B cell (primary cell): Measurements from ENCODE around the gene PTPRG. TPM values are rescaled to one million over a fixed set of nuclear protein-coding genes. Genes with fewer than 3 reads are reported as not detected.

ENCODE experiments used
- ATAC-seq: fragments of 200-7000 bp; cut with Tn5 transposase; one replicate; pipeline ENCODE4 v1.10.0; 2021; ENCODE audit warnings: low read depth, mild to moderate bottlenecking, moderate number of reproducible peaks, moderate library complexity
- CTCF ChIA-PET: fragments of 350-600 bp; sonication (Branson Sonifier 250); formaldehyde crosslinking; loops from one replicate; lab custom pipeline; 2021; ENCODE audit warnings: antibody characterized with exemption, inconsistent platforms; lab: Charles Lee
- POLR2A ChIA-PET: fragments of 350-600 bp; sonication (Branson Sonifier 250); formaldehyde crosslinking; loops from one replicate; lab custom pipeline; 2021; ENCODE audit warnings: antibody characterized with exemption; lab: Charles Lee
- DNase-seq: peaks from one replicate; pipeline ENCODE4 v3.0.0; 2013
- H2AFZ ChIP-seq: 2 replicates; pipeline ENCODE4 v1.6.1; 2012; ENCODE audit warnings: mild to moderate bottlenecking, low read depth, low read length; ENCODE audit not compliant: insufficient read depth, poor library complexity, severe bottlenecking
- H3K27ac ChIP-seq, 2 donors: 1 replicate in 1 of 2; 2 replicates in 1 of 2; pipeline ENCODE4 v1.5.1; 2012 to 2013; ENCODE audit warnings: low read length in 2 of 2, mild to moderate bottlenecking in 2 of 2, moderate library complexity in 1 of 2
- H3K27me3 ChIP-seq, 4 experiments: fragments of 200-600 bp in 1 of 4; sonication (generic) in 1 of 4; replicated peaks in 1 of 4; 1 replicate in 2 of 4; 2 replicates in 2 of 4; pipeline versions ENCODE4 v1.6.1 to v1.7.0; 2013 to 2016; ENCODE audit warnings: low read length in 3 of 4, mild to moderate bottlenecking in 2 of 4, mixed read lengths in 1 of 4, moderate library complexity in 1 of 4; ENCODE audit not compliant: insufficient read depth in 4 of 4, control insufficient read depth in 3 of 4; ENCODE audit errors: control extremely low read depth in 1 of 4
- H3K36me3 ChIP-seq, 2 experiments: replicated peaks in 1 of 2; 1 replicate in 1 of 2; 2 replicates in 1 of 2; pipeline versions ENCODE4 v1.6.1 to v1.7.1; 2013; ENCODE audit warnings: low read length in 1 of 2; ENCODE audit not compliant: insufficient read depth in 2 of 2, control insufficient read depth in 1 of 2; ENCODE audit errors: control extremely low read depth in 1 of 2, extremely low read depth in 1 of 2
- H3K4me1 ChIP-seq, 2 donors: fragments of 200-600 bp in 1 of 2; sonication (generic) in 1 of 2; 1 replicate in 1 of 2; 2 replicates in 1 of 2; pipeline versions ENCODE4 v1.5.1 to v1.6.1; 2013 to 2017; ENCODE audit warnings: low read length in 2 of 2; ENCODE audit not compliant: control insufficient read depth in 2 of 2, insufficient read depth in 2 of 2
- H3K4me2 ChIP-seq: replicated peaks from 2 replicates; pipeline ENCODE3; 2012; ENCODE audit warnings: mild to moderate bottlenecking, low read depth, low read length; ENCODE audit not compliant: poor library complexity, severe bottlenecking
- H3K4me3 ChIP-seq, 5 experiments: fragments of 200-600 bp in 1 of 5; sonication (generic) in 1 of 5; 1 replicate in 3 of 5; 2 replicates in 2 of 5; pipeline versions ENCODE4 v1.5.1 to v1.7.0; 2011 to 2016; ENCODE audit warnings: low read length in 4 of 5, mild to moderate bottlenecking in 4 of 5, low read depth in 2 of 5, control low read depth in 1 of 5, moderate library complexity in 1 of 5; ENCODE audit not compliant: insufficient read depth in 1 of 5; ENCODE audit errors: control extremely low read depth in 1 of 5, extremely low read depth in 1 of 5
- H3K79me2 ChIP-seq: fragments of 200-600 bp; sonication (generic); one replicate; pipeline ENCODE4 v1.6.0; 2016; ENCODE audit warnings: low read length; ENCODE audit not compliant: control insufficient read depth, insufficient read depth
- H3K9ac ChIP-seq: fragments of 200-600 bp; sonication (generic); 2 replicates; pipeline ENCODE4 v1.6.1; 2017; ENCODE audit warnings: mild to moderate bottlenecking, low read length, moderate library complexity
- H3K9me3 ChIP-seq, 3 donors: one replicate each; pipeline versions ENCODE4 v1.6.1 to v1.7.1; 2013; ENCODE audit warnings: low read length in 2 of 3; ENCODE audit not compliant: control insufficient read depth in 2 of 3, insufficient read depth in 1 of 3; ENCODE audit errors: control extremely low read depth in 1 of 3
- H4K20me1 ChIP-seq: 2 replicates; pipeline ENCODE4 v1.6.0; 2012; ENCODE audit warnings: mild to moderate bottlenecking, low read length; ENCODE audit not compliant: insufficient read depth, control insufficient read depth, poor library complexity, severe bottlenecking
- H3K27ac Mint-ChIP-seq: one replicate; pipeline ENCODE4 v1.8.0; 2021; ENCODE audit warnings: mixed read lengths
- H3K27me3 Mint-ChIP-seq: one replicate; pipeline ENCODE4 v1.8.0; 2021; ENCODE audit warnings: mixed read lengths
- H3K4me1 Mint-ChIP-seq: one replicate; pipeline ENCODE4 v1.8.0; 2021; ENCODE audit warnings: mixed read lengths
- H3K4me3 Mint-ChIP-seq: one replicate; pipeline ENCODE4 v1.8.0; 2021; ENCODE audit warnings: mixed read lengths
- H3K9me3 Mint-ChIP-seq: one replicate; pipeline ENCODE4 v1.8.0; 2022; ENCODE audit warnings: mixed read lengths; ENCODE audit not compliant: insufficient read depth
- CTCF ChIP-seq: fragments of 200-600 bp; IDR thresholded peaks from one replicate; pipeline ENCODE4 v1.8.0; 2022; ENCODE audit warnings: antibody characterized with exemption, mild to moderate bottlenecking
- EZH2 ChIP-seq: IDR thresholded peaks from 2 replicates; pipeline ENCODE4 v1.6.1; 2012; ENCODE audit warnings: borderline replicate concordance, low read depth, mild to moderate bottlenecking, moderate library complexity, low read length; ENCODE audit not compliant: insufficient read depth, poor library complexity, severe bottlenecking
- WGBS: methylation state at CpG from one replicate; pipeline ENCODE4 v1.1.5; 2013; ENCODE audit warnings: missing lambda C conversion rate; ENCODE audit not compliant: insufficient coverage; 5-methylcytosine and 5-hydroxymethylcytosine counted together
- intact Hi-C: fragments of 100-400 bp; cut with micrococcal nuclease; formaldehyde crosslinking; loops from one replicate; pipeline ENCODE4 v1.10.0; 2022
- polyA plus RNA-seq: library from polyadenylated mRNA; depleted of rRNA; stranded (reverse); fragments of >200 nt; gene quantifications from 2 replicates; pipeline ENCODE4 v1.2.3, GENCODE V29; 2012
- total RNA-seq, 2 donors: library from RNA; stranded (reverse); fragments of 120-200 nt in 1 of 2; gene quantifications; 1 replicate in 1 of 2; 2 replicates in 1 of 2; pipeline versions ENCODE4 v1.2.3 to v1.2.4, GENCODE V29; 2013 to 2022

PTPRG gene
- total and polyA plus RNA-seq, 2 donors (not counting 1 experiment from before 2014, with no cell fraction given): 0.12 to 1.3 TPM

- ChIA-PET CTCF (no interaction called here), POLR2A (no interaction called here)
- Mint-ChIP-seq H3K27ac (no peak overlapping the region), H3K4me3 (no peak overlapping the region), H3K27me3 (no peaks in the 10 kb centered on the region), H3K4me1 (no peaks in the 10 kb centered on the region), H3K9me3 (no peaks in the 10 kb centered on the region)
- no peaks in the 10 kb centered on the region for H4K20me1 ChIP-seq
- H2AFZ ChIP-seq: no peak overlapping the region
- peaks cover 0 to 4% (median 0%) of the 10 kb centered on the region in 3 donors for H3K9me3 ChIP-seq
- TF ChIP-seq EZH2 (no peak), CTCF (no peak)
- 80% methylated on average over 3 of the region's 3 CpGs for WGBS
- no peak overlapping the region for H3K4me2 ChIP-seq
- intact Hi-C loops: no loop called here
- H3K36me3 ChIP-seq: no peaks in the 10 kb centered on the region
- ATAC-seq: no peak
- no peaks in the 10 kb centered on the region for H3K4me1 ChIP-seq
- H3K79me2 ChIP-seq: no peaks in the 10 kb centered on the region
- H3K9ac ChIP-seq: no peak overlapping the region
- no peak for DNase-seq
- H3K27ac ChIP-seq: no peak overlapping the region
- no peaks in the 10 kb centered on the region for H3K27me3 ChIP-seq
- H3K4me3 ChIP-seq: no peak overlapping the region
Measured at GRCh38 chr3:61684386-61684785, 123.0 kb downstream of the PTPRG start.

- 93% methylated on average over 7 of the region's 9 CpGs for WGBS
- Histone ChIP-seq H3K9ac (no peak overlapping the region), H3K27me3 (no peaks in the 10 kb centered on the region), H3K79me2 (no peaks in the 10 kb centered on the region), H2AFZ (no peak overlapping the region), H3K27ac (no peak overlapping the region), H3K4me3 (no peak overlapping the region), H3K36me3 (no peaks in the 10 kb centered on the region), H3K4me2 (no peak overlapping the region), H4K20me1 (no peaks in the 10 kb centered on the region), H3K4me1 (no peaks in the 10 kb centered on the region), H3K9me3 (peaks cover 0 to 4% (median 0%) of the 10 kb centered on the region in 3 donors)
- Mint-ChIP-seq H3K4me3 (no peak overlapping the region), H3K4me1 (no peaks in the 10 kb centered on the region), H3K27ac (no peak overlapping the region), H3K9me3 (no peaks in the 10 kb centered on the region), H3K27me3 (no peaks in the 10 kb centered on the region)
- TF ChIP-seq CTCF (no peak), EZH2 (no peak)
- ChIA-PET POLR2A (no interaction called here), CTCF (no interaction called here)
- ATAC-seq: no peak
- intact Hi-C loops: no loop called here
- DNase-seq: no peak
Measured at GRCh38 chr3:61685755-61686154, 124.4 kb downstream of the PTPRG start.
